HG02973 (cell line): ENCODE data around the gene ZNF345.

ENCODE experiments used
- ATAC-seq: cut with Tn5 transposase; IDR thresholded peaks from one replicate; pipeline ENCODE4 v1.9.1; 2021; ENCODE audit warnings: moderate library complexity; ENCODE audit not compliant: unreplicated experiment

ZNF345 gene

DNA sequence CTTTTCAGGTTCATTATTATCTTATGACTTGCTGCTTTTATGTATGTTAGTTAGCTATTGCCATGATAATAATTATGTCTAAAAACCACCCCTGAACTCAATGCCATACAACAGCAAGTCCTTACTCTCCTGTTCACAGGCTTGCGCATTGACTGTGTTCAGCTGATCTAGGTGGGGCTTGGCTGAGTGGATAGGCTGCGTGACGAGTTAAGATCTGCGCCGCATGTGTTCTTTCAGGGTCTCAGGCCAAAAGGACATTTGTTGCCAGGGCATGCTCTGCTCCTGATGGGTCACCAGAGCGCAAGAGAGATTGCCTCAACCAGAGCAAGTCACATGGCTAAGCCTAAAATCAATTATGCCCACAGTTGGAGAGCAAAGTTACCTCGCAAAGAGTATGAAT is 66.3 kb downstream of the ZNF345 start:
- ATAC-seq = no peak

DNA sequence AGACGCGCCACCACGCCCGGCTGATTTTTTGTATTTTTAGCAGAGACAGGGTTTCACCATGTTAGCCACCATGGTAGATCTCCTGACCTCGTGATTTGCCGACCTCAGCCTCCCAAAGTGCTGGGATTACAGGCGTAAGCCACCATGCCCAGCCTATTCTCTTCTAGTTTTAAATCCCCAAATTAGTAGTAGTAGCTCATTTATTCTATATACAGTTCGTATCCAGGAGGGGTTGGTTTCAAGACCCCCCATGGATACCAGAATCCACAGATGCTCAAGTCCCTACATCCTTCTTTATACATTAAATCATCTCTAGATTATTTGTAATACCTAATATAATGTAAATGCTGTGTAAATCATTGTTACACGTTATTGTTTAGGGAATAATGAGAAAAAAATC is 67.4 kb downstream of the ZNF345 start:
- no peak for ATAC-seq
